K562 (cell line): ENCODE data around the gene TANC1. TPM values are rescaled to one million over a fixed set of nuclear protein-coding genes. Genes with fewer than 3 reads are reported as not detected.

Source experiments
- ATAC-seq: fragments of 200-7000 bp; cut with Tn5 transposase; 3 replicates; pipeline ENCODE4 v1.9.1; 2020; ENCODE audit warnings: moderate library complexity
- BruUV-seq: library from RNA; stranded (reverse); fragments of 400-500 nt; replicated peaks from 2 replicates; lab custom pipeline; 2021; lab: Mats Ljungman, UMichigan
- CTCF ChIA-PET: fragments of 300-600 bp; formaldehyde crosslinking; extraction: SDS; loops from one replicate; lab custom pipeline; 2021; ENCODE audit warnings: low intra/inter-chr PET ratio; lab: Yijun Ruan, JAX
- POLR2A ChIA-PET: fragments of 300-600, 350-650 bp; sonication (Branson Sonifier 250); formaldehyde crosslinking; extraction: SDS; loops from one replicate; lab custom pipeline; 2021; ENCODE audit warnings: antibody characterized with exemption, inconsistent platforms; lab: Yijun Ruan, JAX
- DNase-seq, 4 experiments: peaks; one replicate each; pipeline versions ENCODE4 v3.0.0 to v3.0.0-alpha.2; 2011 to 2018; ENCODE audit warnings: low spot score in 3 of 4, mixed read lengths in 3 of 4; ENCODE audit errors: extremely low read depth in 1 of 4
- FAIRE-seq: peaks from 2 replicates; lab custom pipeline; 2011; peaks lifted over from hg19 to GRCh38; lab: Jason Lieb, UNC
- H2AFZ ChIP-seq: 2 replicates; pipeline ENCODE4 v1.6.0; 2011; ENCODE audit warnings: low read depth, low read length, control low read depth, inconsistent platforms
- H3K27ac ChIP-seq: fragments of 200-600 bp; 3 replicates; pipeline ENCODE4 v1.8.0; 2011; ENCODE audit warnings: low read depth, mild to moderate bottlenecking, control low read depth, inconsistent platforms, low read length, moderate library complexity, mixed read lengths; ENCODE audit errors: extremely low read depth
- H3K27me3 ChIP-seq, 2 experiments: fragments of 300-600 bp in 1 of 2; 2 replicates in 1 of 2; 3 replicates in 1 of 2; pipeline versions ENCODE4 v1.6.0 to v1.8.0; 2011; ENCODE audit warnings: inconsistent platforms in 2 of 2, low read length in 2 of 2, mild to moderate bottlenecking in 1 of 2, mixed read lengths in 1 of 2, moderate library complexity in 1 of 2; ENCODE audit not compliant: control insufficient read depth in 2 of 2, insufficient read depth in 2 of 2
- H3K36me3 ChIP-seq: fragments of 300-600 bp; 3 replicates; pipeline ENCODE4 v1.8.0; 2011; ENCODE audit warnings: mild to moderate bottlenecking, low read length, inconsistent platforms; ENCODE audit not compliant: control insufficient read depth, insufficient read depth
- H3K4me1 ChIP-seq, 2 experiments: fragments of 200-600 bp in 1 of 2; replicated peaks in 1 of 2; 2 replicates in 1 of 2; 3 replicates in 1 of 2; pipeline versions ENCODE4 v1.5.1 to v1.8.0; 2011; ENCODE audit warnings: inconsistent platforms in 2 of 2, low read length in 2 of 2, mild to moderate bottlenecking in 1 of 2, mixed read lengths in 1 of 2, moderate library complexity in 1 of 2; ENCODE audit not compliant: control insufficient read depth in 2 of 2, insufficient read depth in 2 of 2
- H3K4me2 ChIP-seq: 2 replicates; pipeline ENCODE4 v1.6.1; 2011; ENCODE audit warnings: low read length, control low read depth, inconsistent platforms, mixed read lengths; ENCODE audit not compliant: insufficient read depth
- H3K4me3 ChIP-seq: fragments of 200-600 bp; sonication (generic), shearing (Covaris generic); 2 replicates; pipeline ENCODE4 v1.5.1; 2016; ENCODE audit warnings: control low read depth, inconsistent platforms
- H3K79me2 ChIP-seq: fragments of 200-600 bp; 3 replicates; pipeline ENCODE4 v1.8.0; 2011; ENCODE audit warnings: low read length, inconsistent platforms; ENCODE audit not compliant: control insufficient read depth, insufficient read depth
- H3K9ac ChIP-seq, 2 experiments: 2 replicates each; pipeline versions ENCODE4 v1.6.0 to v1.6.1; 2011; ENCODE audit warnings: low read depth in 2 of 2, low read length in 2 of 2, control low read depth in 1 of 2, inconsistent platforms in 1 of 2, mild to moderate bottlenecking in 1 of 2, mixed read lengths in 1 of 2; ENCODE audit not compliant: insufficient read depth in 1 of 2
- H3K9me1 ChIP-seq: one replicate; pipeline ENCODE4 v1.6.0; 2011; ENCODE audit warnings: inconsistent platforms, mild to moderate bottlenecking, low read length, moderate library complexity; ENCODE audit not compliant: control insufficient read depth, insufficient read depth
- H3K9me3 ChIP-seq: replicated peaks from 2 replicates; pipeline ENCODE4 v1.5.1; 2011; ENCODE audit warnings: low read depth, low read length, inconsistent platforms; ENCODE audit not compliant: control insufficient read depth, insufficient read depth
- H4K20me1 ChIP-seq: replicated peaks from 2 replicates; pipeline ENCODE4 v1.6.1; 2011; ENCODE audit warnings: low read length, inconsistent platforms, mixed read lengths; ENCODE audit not compliant: control insufficient read depth, insufficient read depth
- C11orf30 ChIP-seq: fragments of 450-650 bp; IDR thresholded peaks from 2 replicates; pipeline ENCODE4 v1.6.1; 2016; ENCODE audit warnings: low read depth, mild to moderate bottlenecking
- DNMT1 ChIP-seq: fragments of 450-650 bp; IDR thresholded peaks from 2 replicates; pipeline ENCODE4 v1.6.1; 2016; ENCODE audit warnings: antibody characterized with exemption, mild to moderate bottlenecking
- HNRNPH1 ChIP-seq: fragments of 200-400 bp; formaldehyde crosslinking; optimal IDR thresholded peaks from 2 replicates; pipeline ENCODE3; 2017; ENCODE audit warnings: low read depth, mild to moderate bottlenecking, low read length, moderate library complexity
- JUN ChIP-seq, 2 experiments: sonication (generic) in 1 of 2; formaldehyde crosslinking in 1 of 2; IDR thresholded peaks; 2 replicates each; pipeline versions ENCODE4 v1.6.1 to v1.8.0; 2012 to 2022; ENCODE audit warnings: borderline replicate concordance in 2 of 2, mild to moderate bottlenecking in 2 of 2, improper control_type of control experiment in 1 of 2, low read depth in 1 of 2, low read length in 1 of 2, missing genetic modification reagents in 1 of 2
- MAFF ChIP-seq: IDR thresholded peaks from 2 replicates; pipeline ENCODE4 v1.6.1; 2012; ENCODE audit warnings: low read length, improper control_type of control experiment
- MAFG ChIP-seq: fragments of 450-650 bp; conservative IDR thresholded peaks from 2 replicates; pipeline ENCODE4 v1.6.1; 2016; ENCODE audit warnings: missing genetic modification characterization, missing compliant biosample characterization
- ZNF239 ChIP-seq: fragments of 250-450 bp; sonication (Bioruptor Pico); IDR thresholded peaks from 2 replicates; pipeline ENCODE4 v1.4.0; 2020; ENCODE audit warnings: mild to moderate bottlenecking
- ZNF316 ChIP-seq: fragments of 450-650 bp; IDR thresholded peaks from 2 replicates; pipeline ENCODE4 v1.6.1; 2016
- ZNF639 ChIP-seq, 2 experiments: fragments of 200-800 bp in 1 of 2; sonication (Bioruptor generic) in 1 of 2; sonication (generic) in 1 of 2; formaldehyde crosslinking in 1 of 2; IDR thresholded peaks in 1 of 2; conservative IDR thresholded peaks in 1 of 2; 2 replicates each; pipeline versions ENCODE4 v1.5.0 to v1.6.1; 2016 to 2020; ENCODE audit warnings: missing compliant biosample characterization in 1 of 2, missing genetic modification characterization in 1 of 2, missing genetic modification reagents in 1 of 2
- WGBS: fragments of 100-300 bp; shearing (Covaris generic); methylation state at CpG from one replicate; pipeline ENCODE4 v1.1.6; 2016; ENCODE audit warnings: low coverage, mixed read lengths; ENCODE audit not compliant: insufficient coverage; ENCODE audit errors: missing lambda C conversion rate; 5-methylcytosine and 5-hydroxymethylcytosine counted together
- in situ Hi-C: fragments of 300-500 bp; cut with MboI; formaldehyde crosslinking; loops from 4 replicates; pipeline ENCODE4 v1.15.0; 2018; ENCODE audit warnings: inconsistent platforms, mixed read lengths
- intact Hi-C: fragments of 100-400 bp; cut with micrococcal nuclease; formaldehyde crosslinking; loops from 2 replicates; pipeline ENCODE4 v1.14.2; 2022
- polyA plus RNA-seq, 8 experiments: library from polyadenylated mRNA; depleted of rRNA in 4 of 8; stranded (reverse) in 5 of 8; unstranded in 3 of 8; fragments of >200 nt; fragmentation: Nextera tagmentation in 2 of 8; fragmentation: Illumina TruSeq in 1 of 8; extraction: Ambion mirVana in 2 of 8; extraction: Trizol in 1 of 8; gene quantifications; 2 replicates each; pipeline versions ENCODE4 v1.2.1 to v1.2.3, GENCODE V29; 2011 to 2014; ENCODE audit warnings: inconsistent platforms in 1 of 8, missing spikeins in 1 of 8
- total RNA-seq, 7 experiments: library from RNA; depleted of rRNA in 6 of 7; stranded (reverse); fragments of >200 nt in 6 of 7; fragmentation: Illumina TruSeq in 2 of 7; extraction: Trizol in 2 of 7; gene quantifications; 2 replicates each; pipeline versions ENCODE4 v1.2.1 to v1.2.3, GENCODE V29; 2011 to 2021; ENCODE audit warnings: low replicate concordance in 1 of 7

The TANC1 gene
- total and polyA plus RNA-seq, 9 of the 15 experiments (the other 6 are each of a cell fraction or from before 2014, with no cell fraction given), result under 0.01 to 0.20 (median 0.07) TPM; not detected in 1

- Histone ChIP-seq H3K9me3 (no peaks in the 10 kb centered on the region), H2AFZ (no peak overlapping the region), H3K27me3 (peaks cover 30 to 49% of the 10 kb centered on the region in 2 experiments; a peak in 4 of 5 replicates), H4K20me1 (no peaks in the 10 kb centered on the region), H3K9ac (no peak overlapping the region), H3K9me1 (no peaks in the 10 kb centered on the region), H3K27ac (no peak overlapping the region), H3K36me3 (no peaks in the 10 kb centered on the region), H3K79me2 (no peaks in the 10 kb centered on the region), H3K4me1 (peaks cover 8 to 12% of the 10 kb centered on the region in 2 experiments; a peak in 4 of 5 replicates), H3K4me2 (no peak overlapping the region), H3K4me3 (no peak overlapping the region)
- BruUV-seq, result no TSS peak
- intact Hi-C loops, result no loop called here
- ChIA-PET CTCF (no interaction called here), POLR2A (interaction anchor here (1.5 to 7.5 kb wide), 3 partner anchors 11 to 32 kb away, joined by 3 to 48 read pairs (median 4); no protein-coding TSS in a partner anchor)
- DNase-seq (no peak), ATAC-seq (no peak), FAIRE-seq (no peak)
- WGBS, result 21% methylated on average over 8 of the region's 8 CpGs
- TF ChIP-seq DNMT1, result no peak
- peak; percentile 47; the same call in 1 of the 2 replicates for TF ChIP-seq MAFF
- no peak for TF ChIP-seq HNRNPH1
- no peak for TF ChIP-seq JUN (IDR thresholded peaks at IDR 0.05; ENCODE audit: borderline replicate concordance, low read depth, low read length)
- no peak for TF ChIP-seq JUN (CRISPR knock-in tag; IDR thresholded peaks at IDR 0.05; ENCODE audit: borderline replicate concordance)
- peak; percentile 66 for TF ChIP-seq MAFG
- peak in 1 of 2 experiments; percentile 39; a peak in 1 of 4 replicates for TF ChIP-seq ZNF639 (CRISPR knock-in tag; conservative IDR thresholded peaks at IDR 0.05 in 1 of 2, IDR thresholded peaks at IDR 0.05 in 1 of 2)
- peak; percentile 71 for TF ChIP-seq ZNF316
- no peak for TF ChIP-seq ZNF239 (CRISPR knock-in tag)
- TF ChIP-seq C11orf30, result peak; percentile 64
- in situ Hi-C loops, result no loop called here
Measured at GRCh38 chr2:159150280-159150746, 181.9 kb downstream of the TANC1 start.
